ENCODE data around the gene BOK. TPM values are rescaled to one million over a fixed set of nuclear protein-coding genes. Genes with fewer than 3 reads are reported as not detected.

The BOK gene
- total RNA-seq, 1 donor from 2014 or later = 35.1 TPM

- intact Hi-C loops (cut with DNase I) = no loop called here
- no peak overlapping the region for H3K4me3 ChIP-seq
- H3K4me1 ChIP-seq = no peaks in the 10 kb centered on the region
- H3K27me3 ChIP-seq = no peaks in the 10 kb centered on the region
- H3K27ac ChIP-seq = no peak overlapping the region
- DNase-seq (ENCODE audit: extremely low spot score in 2 of 2) = no peak
- peaks cover 7% of the 10 kb centered on the region for H3K9me3 ChIP-seq
- H3K36me3 ChIP-seq = peaks cover 0 to 38% of the 10 kb centered on the region in 2 donors
- no peak for TF ChIP-seq POLR2A (IDR thresholded peaks at IDR 0.05)
- no peak for TF ChIP-seq CTCF (IDR thresholded peaks at IDR 0.05)
- no peak for TF ChIP-seq POLR2AphosphoS5 (IDR thresholded peaks at IDR 0.05; ENCODE audit: insufficient read depth in 1 of 2, low read depth in 1 of 2)
Measured at GRCh38 chr2:241592126-241592845, 33.7 kb downstream of the BOK start.

GRCh38 chr2:241593271-241593670, 34.7 kb downstream of the BOK start:
- H3K27me3 ChIP-seq = no peaks in the 10 kb centered on the region
- H3K27ac ChIP-seq = no peak overlapping the region
- no peak overlapping the region for H3K4me3 ChIP-seq
- TF ChIP-seq POLR2A (IDR thresholded peaks at IDR 0.05) (no peak), CTCF (IDR thresholded peaks at IDR 0.05) (no peak), POLR2AphosphoS5 (IDR thresholded peaks at IDR 0.05; ENCODE audit: insufficient read depth in 1 of 2, low read depth in 1 of 2) (no peak)
- no peak for DNase-seq (ENCODE audit: extremely low spot score in 2 of 2)
- H3K36me3 ChIP-seq = peaks cover 0 to 29% of the 10 kb centered on the region in 2 donors
- intact Hi-C loops (cut with DNase I) = no loop called here
- H3K9me3 ChIP-seq = no peaks in the 10 kb centered on the region
- no peaks in the 10 kb centered on the region for H3K4me1 ChIP-seq

GRCh38 chr2:241595600-241596140, 37.1 kb downstream of the BOK start:
- no peaks in the 10 kb centered on the region for H3K4me1 ChIP-seq
- no peak for TF ChIP-seq POLR2A (IDR thresholded peaks at IDR 0.05)
- TF ChIP-seq CTCF (IDR thresholded peaks at IDR 0.05) = no peak
- TF ChIP-seq POLR2AphosphoS5 (IDR thresholded peaks at IDR 0.05; ENCODE audit: insufficient read depth in 1 of 2, low read depth in 1 of 2) = no peak
- H3K27ac ChIP-seq = no peak overlapping the region
- H3K4me3 ChIP-seq = no peak overlapping the region
- H3K36me3 ChIP-seq = peaks cover 0 to 42% of the 10 kb centered on the region in 2 donors
- H3K9me3 ChIP-seq = no peaks in the 10 kb centered on the region
- DNase-seq (ENCODE audit: extremely low spot score in 2 of 2) = no peak
- intact Hi-C loops (cut with DNase I) = no loop called here
- no peaks in the 10 kb centered on the region for H3K27me3 ChIP-seq

GRCh38 chr2:241597561-241597960, 39.0 kb downstream of the BOK start:
- intact Hi-C loops (cut with DNase I) = no loop called here
- no peak for TF ChIP-seq POLR2A (IDR thresholded peaks at IDR 0.05)
- no peak for TF ChIP-seq CTCF (IDR thresholded peaks at IDR 0.05)
- no peak for TF ChIP-seq POLR2AphosphoS5 (IDR thresholded peaks at IDR 0.05; ENCODE audit: insufficient read depth in 1 of 2, low read depth in 1 of 2)
- DNase-seq (ENCODE audit: extremely low spot score in 2 of 2) = no peak
- no peaks in the 10 kb centered on the region for H3K9me3 ChIP-seq
- H3K27ac ChIP-seq = no peak overlapping the region
- H3K4me1 ChIP-seq = no peaks in the 10 kb centered on the region
- no peak overlapping the region for H3K4me3 ChIP-seq
- H3K36me3 ChIP-seq = peaks cover 0 to 56% of the 10 kb centered on the region in 2 donors
- H3K27me3 ChIP-seq = no peaks in the 10 kb centered on the region

- no peaks in the 10 kb centered on the region for H3K27me3 ChIP-seq
Measured at GRCh38 chr2:241598061-241598460, 39.5 kb downstream of the BOK start.

More at GRCh38 chr2:241598061-241598460, 39.5 kb downstream of the BOK start:
- no peaks in the 10 kb centered on the region for H3K9me3 ChIP-seq
- no peak overlapping the region for H3K4me3 ChIP-seq
- DNase-seq (ENCODE audit: extremely low spot score in 2 of 2) = no peak
- intact Hi-C loops (cut with DNase I) = no loop called here
- no peak overlapping the region for H3K27ac ChIP-seq
- H3K36me3 ChIP-seq = peaks cover 0 to 59% of the 10 kb centered on the region in 2 donors
- no peaks in the 10 kb centered on the region for H3K4me1 ChIP-seq
- TF ChIP-seq POLR2A (IDR thresholded peaks at IDR 0.05) (no peak), CTCF (IDR thresholded peaks at IDR 0.05) (no peak), POLR2AphosphoS5 (IDR thresholded peaks at IDR 0.05; ENCODE audit: insufficient read depth in 1 of 2, low read depth in 1 of 2) (no peak)

Data from vagina (tissue), 2 donors.